WTC11 (cell line): ENCODE results near the gene ATP6V1A. TPM values are rescaled to one million over a fixed set of nuclear protein-coding genes. Genes with fewer than 3 reads are reported as not detected.

Experiments used
- ATAC-seq: fragments of 200-7000 bp; cut with Tn5 transposase; 2 replicates; pipeline ENCODE4 v1.10.0; 2021; ENCODE audit warnings: mild to moderate bottlenecking, moderate library complexity
- CTCF ChIA-PET: fragments of 300-600 bp; sonication (Branson Sonifier 250); formaldehyde crosslinking; loops from one replicate; lab custom pipeline; 2021; ENCODE audit warnings: antibody characterized with exemption; lab: Charles Lee
- POLR2A ChIA-PET: fragments of 350-600 bp; sonication (Branson Sonifier 250); formaldehyde crosslinking; loops from one replicate; lab custom pipeline; 2021; ENCODE audit warnings: antibody characterized with exemption; lab: Charles Lee
- DNase-seq: peaks from one replicate; pipeline ENCODE4 v3.0.0; 2021; ENCODE audit warnings: low spot score
- H3K27ac Mint-ChIP-seq: 2 replicates; pipeline ENCODE4 v1.8.0; 2021; ENCODE audit warnings: mixed read lengths
- H3K27me3 Mint-ChIP-seq: 2 replicates; pipeline ENCODE4 v1.8.0; 2021; ENCODE audit warnings: low read depth, mild to moderate bottlenecking, moderate library complexity, mixed read lengths
- H3K36me3 Mint-ChIP-seq: 2 replicates; pipeline ENCODE4 v1.8.0; 2021; ENCODE audit warnings: mixed read lengths
- H3K4me1 Mint-ChIP-seq: 2 replicates; pipeline ENCODE4 v1.8.0; 2022; ENCODE audit warnings: mixed read lengths
- H3K4me3 Mint-ChIP-seq: 2 replicates; pipeline ENCODE4 v1.8.0; 2021; ENCODE audit warnings: mild to moderate bottlenecking, moderate library complexity, mixed read lengths
- H3K9me3 Mint-ChIP-seq: 2 replicates; pipeline ENCODE4 v1.8.0; 2021; ENCODE audit warnings: mixed read lengths
- CREM ChIP-seq: sonication (generic); formaldehyde crosslinking; IDR thresholded peaks from 2 replicates; pipeline ENCODE4 v1.8.1; 2022; ENCODE audit warnings: mild to moderate bottlenecking, missing genetic modification reagents, moderate library complexity
- E2F1 ChIP-seq: sonication (generic); formaldehyde crosslinking; IDR thresholded peaks from 2 replicates; pipeline ENCODE4 v1.8.0; 2022; ENCODE audit warnings: mild to moderate bottlenecking, missing genetic modification reagents
- ELF4 ChIP-seq: sonication (generic); formaldehyde crosslinking; IDR thresholded peaks from 2 replicates; pipeline ENCODE4 v1.8.1; 2022; ENCODE audit warnings: low read depth, mild to moderate bottlenecking, moderate library complexity, missing genetic modification reagents
- FOXK1 ChIP-seq: sonication (generic); formaldehyde crosslinking; IDR thresholded peaks from 2 replicates; pipeline ENCODE4 v1.8.0; 2022; ENCODE audit warnings: mild to moderate bottlenecking, moderate library complexity, missing genetic modification reagents
- GABPB1 ChIP-seq: sonication (generic); formaldehyde crosslinking; IDR thresholded peaks from 2 replicates; pipeline ENCODE4 v1.8.1; 2023; ENCODE audit warnings: mild to moderate bottlenecking, missing genetic modification reagents
- NFATC4 ChIP-seq: fragments of 250-450 bp; sonication (Bioruptor Pico); IDR thresholded peaks from 2 replicates; pipeline ENCODE4 v1.9.0; 2021; ENCODE audit warnings: mild to moderate bottlenecking
- NR3C1 ChIP-seq: sonication (generic); formaldehyde crosslinking; conservative IDR thresholded peaks from 2 replicates; pipeline ENCODE4 v1.8.1; 2023; ENCODE audit warnings: low read depth, mild to moderate bottlenecking, missing genetic modification reagents
- PRDM15 ChIP-seq: sonication (generic); formaldehyde crosslinking; IDR thresholded peaks from 2 replicates; pipeline ENCODE4 v1.8.0; 2022; ENCODE audit warnings: missing genetic modification reagents
- STAT6 ChIP-seq: sonication (generic); formaldehyde crosslinking; conservative IDR thresholded peaks from 2 replicates; pipeline ENCODE4 v1.8.1; 2023; ENCODE audit warnings: mild to moderate bottlenecking, low read depth, missing genetic modification reagents, moderate library complexity
- TP53 ChIP-seq: sonication (generic); formaldehyde crosslinking; IDR thresholded peaks from 2 replicates; pipeline ENCODE4 v1.8.1; 2023; ENCODE audit warnings: mild to moderate bottlenecking, missing genetic modification reagents
- ZBTB21 ChIP-seq: sonication (generic); formaldehyde crosslinking; IDR thresholded peaks from 2 replicates; pipeline ENCODE4 v1.8.1; 2023; ENCODE audit warnings: mild to moderate bottlenecking, missing genetic modification reagents, borderline replicate concordance
- ZNF263 ChIP-seq: sonication (generic); formaldehyde crosslinking; IDR thresholded peaks from 2 replicates; pipeline ENCODE4 v1.8.1; 2022; ENCODE audit warnings: low read depth, mild to moderate bottlenecking, moderate library complexity, missing genetic modification reagents
- ZNF416 ChIP-seq: fragments of 250-450 bp; sonication (Bioruptor Pico); IDR thresholded peaks from 2 replicates; pipeline ENCODE4 v1.9.0; 2021; ENCODE audit warnings: mild to moderate bottlenecking, inconsistent platforms
- ZNF532 ChIP-seq: fragments of 250-450 bp; sonication (Bioruptor Pico); IDR thresholded peaks from 2 replicates; pipeline ENCODE4 v1.9.0; 2021; ENCODE audit warnings: mild to moderate bottlenecking, borderline replicate concordance
- total RNA-seq: library from RNA; stranded (reverse); gene quantifications from 3 replicates; pipeline ENCODE4 v1.2.3, GENCODE V29; 2021
- TF ChIP-seq, protein P1 (sequence below): sonication (generic); formaldehyde crosslinking; IDR thresholded peaks from 2 replicates; pipeline ENCODE4 v1.8.1; 2022; ENCODE audit warnings: missing genetic modification reagents, borderline replicate concordance
- TF ChIP-seq, protein P2 (sequence below): sonication (generic); formaldehyde crosslinking; IDR thresholded peaks from 2 replicates; pipeline ENCODE4 v1.8.1; 2022; ENCODE audit warnings: low read depth, missing genetic modification reagents, borderline replicate concordance
- TF ChIP-seq, protein P3 (sequence below): sonication (generic); formaldehyde crosslinking; IDR thresholded peaks from 2 replicates; pipeline ENCODE4 v1.8.1; 2022; ENCODE audit warnings: mild to moderate bottlenecking, moderate library complexity, missing genetic modification reagents

The ATP6V1A gene
- total RNA-seq, 1 experiment from 2014 or later, result 90.7 TPM

DNA sequence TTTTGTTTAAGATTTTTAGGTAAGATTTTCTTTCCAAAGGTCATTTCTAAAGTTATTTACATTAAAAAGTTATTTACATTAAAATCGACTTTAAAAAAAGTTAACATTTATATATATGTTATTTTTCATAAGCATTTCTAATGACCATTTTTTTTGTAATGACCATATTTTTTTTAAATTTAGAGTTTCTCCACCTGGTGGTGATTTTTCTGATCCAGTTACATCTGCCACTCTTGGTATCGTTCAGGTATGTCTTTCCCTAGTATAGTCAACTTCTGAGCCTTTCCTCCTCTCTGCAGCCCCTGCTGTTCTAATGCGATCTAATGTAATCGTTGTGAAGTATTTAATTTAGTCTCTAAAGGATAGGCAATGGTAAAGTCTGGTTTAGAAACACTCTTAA is 48.9 kb downstream of the ATP6V1A start:
- no peaks in the 10 kb centered on the region for H3K4me1 Mint-ChIP-seq
- ChIA-PET CTCF (no interaction called here), POLR2A (no interaction called here)
- no peak for TF ChIP-seq PRDM15
- TF ChIP-seq ZNF263, result no peak
- TF ChIP-seq ZNF532 (CRISPR knock-in tag), result no peak
- no peak for TF ChIP-seq CREM (CRISPR knock-in tag)
- TF ChIP-seq STAT6, result no peak
- H3K9me3 Mint-ChIP-seq, result no peaks in the 10 kb centered on the region
- no peak for DNase-seq
- no peak overlapping the region for H3K27ac Mint-ChIP-seq
- no peak for ATAC-seq
- H3K27me3 Mint-ChIP-seq, result no peaks in the 10 kb centered on the region
- H3K4me3 Mint-ChIP-seq, result no peak overlapping the region
- H3K36me3 Mint-ChIP-seq, result peaks cover 28% of the 10 kb centered on the region

DNA sequence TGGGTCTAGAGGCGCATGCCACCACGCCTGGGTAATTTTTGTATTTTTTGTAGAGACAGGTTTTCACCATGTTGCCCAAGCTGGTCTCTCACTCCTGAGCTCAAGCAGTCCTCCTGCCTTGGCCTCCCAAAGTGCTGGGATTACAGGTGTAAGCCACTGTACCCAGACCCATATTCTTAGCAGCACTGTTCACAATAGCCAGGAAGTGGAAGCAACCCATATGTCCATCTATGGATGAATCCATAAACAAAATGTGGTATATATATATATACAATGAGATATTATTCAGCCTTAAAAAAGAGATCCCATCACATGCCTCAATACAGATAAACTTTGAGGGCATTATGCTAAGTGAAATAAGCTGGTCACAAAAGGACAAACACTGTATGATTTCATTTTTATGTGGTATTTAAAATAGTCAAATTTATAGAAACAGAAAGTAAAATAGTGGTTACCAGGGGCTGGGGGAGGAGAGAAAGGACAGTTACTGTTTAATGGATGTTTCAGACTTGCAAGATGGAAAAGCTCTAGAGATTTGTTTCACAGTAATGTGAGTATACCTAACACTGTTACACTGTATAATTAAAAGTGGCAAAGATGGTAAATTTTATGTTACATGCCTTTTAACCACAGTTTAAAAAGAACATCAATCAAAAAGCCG is 56.1 kb downstream of the ATP6V1A start:
- POLR2A ChIA-PET, result no interaction called here
- CTCF ChIA-PET, result interaction anchor here (1.0 kb wide), 1 partner anchor 36 kb away, joined by 3 read pairs; the partner anchor contains the start of gene GRAMD1C
- Mint-ChIP-seq H3K4me1 (no peaks in the 10 kb centered on the region), H3K27me3 (no peaks in the 10 kb centered on the region), H3K9me3 (no peaks in the 10 kb centered on the region), H3K27ac (no peak overlapping the region), H3K4me3 (no peak overlapping the region), H3K36me3 (peaks cover 41% of the 10 kb centered on the region)
- DNase-seq (no peak), ATAC-seq (no peak)
- TF ChIP-seq ZBTB21 (CRISPR knock-in tag) (no peak), NR3C1 (CRISPR knock-in tag) (no peak), FOXK1 (CRISPR knock-in tag) (no peak), ELF4 (CRISPR knock-in tag) (no peak), GABPB1 (CRISPR knock-in tag) (no peak), ZNF416 (no peak), TP53 (CRISPR knock-in tag) (no peak), NFATC4 (no peak), E2F1 (no peak)
- TF ChIP-seq, protein P1, sequence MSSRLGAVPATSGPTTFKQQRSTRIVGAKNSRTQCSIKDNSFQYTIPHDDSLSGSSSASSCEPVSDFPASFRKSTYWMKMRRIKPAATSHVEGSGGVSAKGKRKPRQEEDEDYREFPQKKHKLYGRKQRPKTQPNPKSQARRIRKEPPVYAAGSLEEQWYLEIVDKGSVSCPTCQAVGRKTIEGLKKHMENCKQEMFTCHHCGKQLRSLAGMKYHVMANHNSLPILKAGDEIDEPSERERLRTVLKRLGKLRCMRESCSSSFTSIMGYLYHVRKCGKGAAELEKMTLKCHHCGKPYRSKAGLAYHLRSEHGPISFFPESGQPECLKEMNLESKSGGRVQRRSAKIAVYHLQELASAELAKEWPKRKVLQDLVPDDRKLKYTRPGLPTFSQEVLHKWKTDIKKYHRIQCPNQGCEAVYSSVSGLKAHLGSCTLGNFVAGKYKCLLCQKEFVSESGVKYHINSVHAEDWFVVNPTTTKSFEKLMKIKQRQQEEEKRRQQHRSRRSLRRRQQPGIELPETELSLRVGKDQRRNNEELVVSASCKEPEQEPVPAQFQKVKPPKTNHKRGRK, result no peak
- TF ChIP-seq, protein P2, sequence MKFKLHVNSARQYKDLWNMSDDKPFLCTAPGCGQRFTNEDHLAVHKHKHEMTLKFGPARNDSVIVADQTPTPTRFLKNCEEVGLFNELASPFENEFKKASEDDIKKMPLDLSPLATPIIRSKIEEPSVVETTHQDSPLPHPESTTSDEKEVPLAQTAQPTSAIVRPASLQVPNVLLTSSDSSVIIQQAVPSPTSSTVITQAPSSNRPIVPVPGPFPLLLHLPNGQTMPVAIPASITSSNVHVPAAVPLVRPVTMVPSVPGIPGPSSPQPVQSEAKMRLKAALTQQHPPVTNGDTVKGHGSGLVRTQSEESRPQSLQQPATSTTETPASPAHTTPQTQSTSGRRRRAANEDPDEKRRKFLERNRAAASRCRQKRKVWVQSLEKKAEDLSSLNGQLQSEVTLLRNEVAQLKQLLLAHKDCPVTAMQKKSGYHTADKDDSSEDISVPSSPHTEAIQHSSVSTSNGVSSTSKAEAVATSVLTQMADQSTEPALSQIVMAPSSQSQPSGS, result no peak
- TF ChIP-seq, protein P3, sequence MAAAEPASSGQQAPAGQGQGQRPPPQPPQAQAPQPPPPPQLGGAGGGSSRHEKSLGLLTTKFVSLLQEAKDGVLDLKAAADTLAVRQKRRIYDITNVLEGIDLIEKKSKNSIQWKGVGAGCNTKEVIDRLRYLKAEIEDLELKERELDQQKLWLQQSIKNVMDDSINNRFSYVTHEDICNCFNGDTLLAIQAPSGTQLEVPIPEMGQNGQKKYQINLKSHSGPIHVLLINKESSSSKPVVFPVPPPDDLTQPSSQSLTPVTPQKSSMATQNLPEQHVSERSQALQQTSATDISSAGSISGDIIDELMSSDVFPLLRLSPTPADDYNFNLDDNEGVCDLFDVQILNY, result no peak
